GM12878 (cell line): ENCODE measurements around the gene DHCR24. TPM values are rescaled to one million over a fixed set of nuclear protein-coding genes. Genes with fewer than 3 reads are reported as not detected.

Experiments
- ATAC-seq: fragments of 200-7000 bp; cut with Tn5 transposase; 3 replicates; pipeline ENCODE4 v1.9.1; 2020; ENCODE audit warnings: mild to moderate bottlenecking, moderate library complexity
- BruUV-seq: library from RNA; stranded (reverse); fragments of 400-500 nt; replicated peaks from 2 replicates; lab custom pipeline; 2021; lab: Mats Ljungman, UMichigan
- CTCF ChIA-PET: fragments of 300-600 bp; sonication (Branson Sonifier 250); formaldehyde crosslinking; extraction: SDS; loops from one replicate; lab custom pipeline; 2021; ENCODE audit warnings: inconsistent platforms; lab: Yijun Ruan, JAX
- POLR2A ChIA-PET: fragments of 350-600 bp; formaldehyde crosslinking; extraction: SDS; loops from one replicate; lab custom pipeline; 2021; ENCODE audit warnings: inconsistent platforms; lab: Charles Lee
- RAD21 ChIA-PET: fragments of 300-600 bp; sonication (Branson Sonifier 250); formaldehyde crosslinking; loops from one replicate; lab custom pipeline; 2023; ENCODE audit warnings: antibody characterized with exemption; ENCODE audit not compliant: unreplicated experiment; lab: Charles Lee
- SMC1A ChIA-PET: fragments of 300-600 bp; sonication (Branson Sonifier 250); formaldehyde crosslinking; loops from one replicate; lab custom pipeline; 2023; ENCODE audit not compliant: unreplicated experiment, uncharacterized antibody; lab: Charles Lee
- DNase-seq: peaks from one replicate; pipeline ENCODE4 v3.0.0-alpha.2; 2011; ENCODE audit warnings: low read depth, low spot score
- FAIRE-seq: peaks from 3 replicates; lab custom pipeline; 2011; peaks lifted over from hg19 to GRCh38; lab: Jason Lieb, UNC
- H2AFZ ChIP-seq: 2 replicates; pipeline ENCODE4 v1.6.0; 2011; ENCODE audit warnings: low read depth, low read length, control low read depth; ENCODE audit not compliant: control insufficient read depth
- H3K27ac ChIP-seq: 2 replicates; pipeline ENCODE4 v1.5.1; 2011; ENCODE audit warnings: control low read depth; ENCODE audit not compliant: control insufficient read depth, insufficient read depth
- H3K27me3 ChIP-seq, 2 experiments: replicated peaks in 1 of 2; 2 replicates each; pipeline versions ENCODE4 v1.6.0 to v1.6.1; 2011; ENCODE audit warnings: low read length in 1 of 2; ENCODE audit not compliant: control insufficient read depth in 2 of 2, insufficient read depth in 2 of 2
- H3K36me3 ChIP-seq, 2 experiments: 2 replicates each; pipeline ENCODE4 v1.5.1; 2011; ENCODE audit warnings: low read length in 1 of 2; ENCODE audit not compliant: control insufficient read depth in 2 of 2, insufficient read depth in 2 of 2
- H3K4me1 ChIP-seq: 2 replicates; pipeline ENCODE4 v1.6.1; 2011; ENCODE audit warnings: mild to moderate bottlenecking, low read length, moderate library complexity, mixed read lengths; ENCODE audit not compliant: control insufficient read depth, insufficient read depth
- H3K4me2 ChIP-seq: 2 replicates; pipeline ENCODE4 v1.6.0; 2011; ENCODE audit warnings: control low read depth; ENCODE audit not compliant: control insufficient read depth, insufficient read depth
- H3K4me3 ChIP-seq: fragments of 200-600 bp; sonication (generic); 2 replicates; pipeline ENCODE4 v1.5.1; 2016
- H3K79me2 ChIP-seq: 2 replicates; pipeline ENCODE4 v1.6.0; 2011; ENCODE audit warnings: low read length; ENCODE audit not compliant: control insufficient read depth, insufficient read depth
- H3K9ac ChIP-seq: 2 replicates; pipeline ENCODE4 v1.8.0; 2011; ENCODE audit warnings: low read length, control low read depth, mixed read lengths; ENCODE audit not compliant: control insufficient read depth, insufficient read depth
- H3K9me3 ChIP-seq: replicated peaks from 3 replicates; pipeline ENCODE4 v1.5.1; 2011; ENCODE audit warnings: mild to moderate bottlenecking, low read length; ENCODE audit not compliant: control insufficient read depth, insufficient read depth
- H4K20me1 ChIP-seq: 2 replicates; pipeline ENCODE4 v1.6.0; 2011; ENCODE audit not compliant: control insufficient read depth, insufficient read depth
- BACH1 ChIP-seq: fragments of 450-650 bp; IDR thresholded peaks from 2 replicates; pipeline ENCODE4 v1.6.1; 2017; ENCODE audit warnings: mild to moderate bottlenecking, borderline replicate concordance
- IRF4 ChIP-seq: IDR thresholded peaks from 2 replicates; pipeline ENCODE4 v1.6.1; 2011; ENCODE audit warnings: low read depth, low read length
- MTA3 ChIP-seq: IDR thresholded peaks from 2 replicates; pipeline ENCODE4 v1.6.1; 2012; ENCODE audit warnings: low read length, inconsistent platforms, borderline replicate concordance
- MXI1 ChIP-seq: fragments of 150-350 bp; IDR thresholded peaks from 2 replicates; pipeline ENCODE4 v1.6.1; 2011; ENCODE audit warnings: low read depth, mild to moderate bottlenecking, inconsistent platforms, low read length, improper control_type of control experiment
- TARDBP ChIP-seq: IDR thresholded peaks from 2 replicates; pipeline ENCODE4 v1.6.1; 2016; ENCODE audit warnings: borderline replicate concordance
- WGBS: methylation state at CpG from one replicate; pipeline ENCODE4 v1.1.6; 2016; ENCODE audit warnings: low lambda C conversion rate; ENCODE audit not compliant: insufficient replicate concordance, insufficient coverage; ENCODE audit errors: missing lambda C conversion rate; 5-methylcytosine and 5-hydroxymethylcytosine counted together
- in situ Hi-C: fragments of 300-500 bp; cut with MboI; formaldehyde crosslinking; loops from 9 replicates; pipeline ENCODE4 v1.14.3; 2018; ENCODE audit warnings: mixed read lengths
- intact Hi-C: fragments of 100-400 bp; cut with micrococcal nuclease; formaldehyde crosslinking; loops from one replicate; pipeline ENCODE4 v1.14.2; 2022; ENCODE audit not compliant: unreplicated experiment
- polyA plus RNA-seq, 11 experiments: library from polyadenylated mRNA; depleted of rRNA in 4 of 11; unstranded in 6 of 11; stranded (reverse) in 5 of 11; fragments of >200 nt; fragmentation: Nextera tagmentation in 4 of 11; fragmentation: Illumina TruSeq in 1 of 11; extraction: Ambion mirVana in 4 of 11; extraction: Trizol in 1 of 11; gene quantifications; 1 replicate in 1 of 11; 2 replicates in 10 of 11; pipeline versions ENCODE4 v1.2.1 to v1.2.3, GENCODE V29; 2011 to 2016; ENCODE audit warnings: inconsistent platforms in 2 of 11, missing spikeins in 2 of 11, low read depth in 1 of 11
- total RNA-seq, 4 experiments: library from RNA; depleted of rRNA in 3 of 4; stranded (reverse); fragments of >200 nt in 3 of 4; fragmentation: Illumina TruSeq in 1 of 4; extraction: Trizol in 1 of 4; gene quantifications; 2 replicates each; pipeline versions ENCODE4 v1.2.1 to v1.2.3, GENCODE V29; 2013 to 2021
- TF ChIP-seq, protein P1 (sequence below): IDR thresholded peaks from 2 replicates; pipeline ENCODE4 v1.6.1; 2011; ENCODE audit warnings: borderline replicate concordance, low read depth, mild to moderate bottlenecking, moderate library complexity, low read length; ENCODE audit not compliant: insufficient read depth, poor library complexity, severe bottlenecking
- TF ChIP-seq, protein P2 (sequence below): IDR thresholded peaks from 2 replicates; pipeline ENCODE4 v1.6.1; 2011; ENCODE audit warnings: low read depth, mild to moderate bottlenecking, low read length, moderate library complexity, borderline replicate concordance; ENCODE audit errors: extremely low read depth
- TF ChIP-seq, protein P3 (sequence below): fragments of 450-650 bp; IDR thresholded peaks from 2 replicates; pipeline ENCODE4 v1.6.1; 2018; ENCODE audit warnings: mild to moderate bottlenecking, low read depth, moderate library complexity; ENCODE audit not compliant: partially characterized antibody
- TF ChIP-seq, protein P4 (sequence below): fragments of 450-650 bp; IDR thresholded peaks from 2 replicates; pipeline ENCODE4 v1.6.1; 2017; ENCODE audit warnings: low read depth, mild to moderate bottlenecking, moderate library complexity

DHCR24 gene
- total and polyA plus RNA-seq, 10 of the 15 experiments (the other 5 are each of a cell fraction or from before 2014, with no cell fraction given), result 23.3 to 169 (median 120) TPM

DNA sequence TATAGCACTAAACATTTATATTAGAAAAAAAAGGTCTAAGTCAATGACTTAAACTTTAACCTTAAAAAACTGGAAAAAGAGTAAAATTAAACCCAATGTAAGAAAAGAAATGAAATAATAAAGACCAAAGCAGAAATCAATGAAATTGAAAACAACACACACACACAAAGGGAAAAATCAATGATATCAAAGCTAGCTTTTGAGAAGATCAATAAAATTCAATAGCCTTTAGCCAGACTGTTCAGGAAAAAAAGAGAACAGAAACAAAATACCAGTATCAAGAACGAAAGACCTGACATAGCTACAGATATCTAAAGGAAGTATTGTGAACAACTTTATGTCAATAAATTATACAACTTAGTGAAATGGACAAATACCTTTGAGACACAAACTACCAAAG, 7.1 kb downstream of the DHCR24 start:
- CTCF ChIA-PET, result interaction anchor here (1.0 to 2.2 kb wide), 3 partner anchors 8 to 124 kb away, joined by 3 to 9 read pairs (median 7); no protein-coding TSS in a partner anchor
- Histone ChIP-seq H3K4me1 (peaks cover 4% of the 10 kb centered on the region), H3K27ac (no peak overlapping the region), H2AFZ (no peak overlapping the region), H3K27me3 (no peaks in the 10 kb centered on the region), H3K79me2 (peaks cover 62% of the 10 kb centered on the region), H3K4me2 (no peak overlapping the region), H3K4me3 (no peak overlapping the region), H4K20me1 (peaks cover 6% of the 10 kb centered on the region; the same call in 1 of the 2 replicates), H3K9ac (no peak overlapping the region), H3K36me3 (peaks cover 12 to 28% of the 10 kb centered on the region in 2 experiments), H3K9me3 (peaks cover 1% of the 10 kb centered on the region; the same call in 1 of the 3 replicates)
- no peak for FAIRE-seq
- SMC1A ChIA-PET, result interaction anchor here (0.7 to 1.2 kb wide), 2 partner anchors 15 to 23 kb away, joined by 3 to 4 read pairs; no protein-coding TSS in a partner anchor
- in situ Hi-C loops (no loop called here), intact Hi-C loops (no loop called here)
- no peak for DNase-seq
- TF ChIP-seq MXI1, result no peak
- WGBS, result 5% methylated on average over 1 of the region's 1 CpG
- RAD21 ChIA-PET, result interaction anchor here (1.7 kb wide), 1 partner anchor 9 kb away, joined by 5 read pairs; no protein-coding TSS in a partner anchor
- 0 out of 3 replicates have a peak, but pooled peaks have one; percentile 10 for ATAC-seq
- BruUV-seq, result no TSS peak
- POLR2A ChIA-PET, result interaction anchor here (0.7 to 1.2 kb wide), 2 partner anchors 8 to 21 kb away, joined by 3 read pairs; no protein-coding TSS in a partner anchor

DNA sequence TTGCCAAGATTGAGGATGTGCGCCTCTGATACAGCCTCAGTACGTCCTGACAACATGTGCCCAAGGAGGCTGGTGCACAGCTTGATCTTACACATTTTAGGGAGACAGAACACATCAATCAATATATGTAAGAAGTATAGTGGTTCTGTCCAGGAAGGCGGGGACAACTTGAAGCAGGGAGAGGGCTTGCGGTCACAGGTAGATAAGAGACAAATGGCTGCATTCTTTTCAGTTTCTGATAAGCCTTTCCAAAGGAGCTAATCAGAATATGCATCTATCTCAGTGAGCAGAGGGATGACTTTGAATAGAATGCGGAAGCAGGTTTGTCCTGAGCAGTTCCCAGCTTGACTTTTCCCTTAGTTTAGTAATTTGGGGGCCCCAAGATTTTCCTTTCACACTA, 10.2 kb downstream of the DHCR24 start:
- in situ Hi-C loops (no loop called here), intact Hi-C loops (no loop called here)
- Histone ChIP-seq H3K36me3 (peaks cover 27 to 31% of the 10 kb centered on the region in 2 experiments), H3K27me3 (no peaks in the 10 kb centered on the region), H3K4me1 (no peaks in the 10 kb centered on the region), H4K20me1 (no peaks in the 10 kb centered on the region), H3K79me2 (peaks cover 34% of the 10 kb centered on the region), H3K4me3 (no peak overlapping the region), H3K4me2 (no peak overlapping the region), H3K9me3 (peaks cover 1% of the 10 kb centered on the region; the same call in 1 of the 3 replicates), H2AFZ (no peak overlapping the region), H3K27ac (no peak overlapping the region), H3K9ac (no peak overlapping the region)
- no TSS peak for BruUV-seq
- ChIA-PET CTCF (no interaction called here), POLR2A (no interaction called here), RAD21 (no interaction called here), SMC1A (interaction anchor here (0.9 kb wide), 1 partner anchor 110 kb away, joined by 3 read pairs; no protein-coding TSS in a partner anchor)
- 96% methylated on average over 5 of the region's 5 CpGs for WGBS
- DNase-seq (no peak), ATAC-seq (no peak), FAIRE-seq (peak; percentile 41)
- TF ChIP-seq, protein P1, sequence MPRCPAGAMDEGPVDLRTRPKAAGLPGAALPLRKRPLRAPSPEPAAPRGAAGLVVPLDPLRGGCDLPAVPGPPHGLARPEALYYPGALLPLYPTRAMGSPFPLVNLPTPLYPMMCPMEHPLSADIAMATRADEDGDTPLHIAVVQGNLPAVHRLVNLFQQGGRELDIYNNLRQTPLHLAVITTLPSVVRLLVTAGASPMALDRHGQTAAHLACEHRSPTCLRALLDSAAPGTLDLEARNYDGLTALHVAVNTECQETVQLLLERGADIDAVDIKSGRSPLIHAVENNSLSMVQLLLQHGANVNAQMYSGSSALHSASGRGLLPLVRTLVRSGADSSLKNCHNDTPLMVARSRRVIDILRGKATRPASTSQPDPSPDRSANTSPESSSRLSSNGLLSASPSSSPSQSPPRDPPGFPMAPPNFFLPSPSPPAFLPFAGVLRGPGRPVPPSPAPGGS, result no peak
- no peak for TF ChIP-seq IRF4
- TF ChIP-seq TARDBP, result no peak
- no peak for TF ChIP-seq BACH1
- no peak for TF ChIP-seq MTA3
- TF ChIP-seq, protein P2, sequence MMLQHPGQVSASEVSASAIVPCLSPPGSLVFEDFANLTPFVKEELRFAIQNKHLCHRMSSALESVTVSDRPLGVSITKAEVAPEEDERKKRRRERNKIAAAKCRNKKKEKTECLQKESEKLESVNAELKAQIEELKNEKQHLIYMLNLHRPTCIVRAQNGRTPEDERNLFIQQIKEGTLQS, result no peak
- TF ChIP-seq, protein P3, sequence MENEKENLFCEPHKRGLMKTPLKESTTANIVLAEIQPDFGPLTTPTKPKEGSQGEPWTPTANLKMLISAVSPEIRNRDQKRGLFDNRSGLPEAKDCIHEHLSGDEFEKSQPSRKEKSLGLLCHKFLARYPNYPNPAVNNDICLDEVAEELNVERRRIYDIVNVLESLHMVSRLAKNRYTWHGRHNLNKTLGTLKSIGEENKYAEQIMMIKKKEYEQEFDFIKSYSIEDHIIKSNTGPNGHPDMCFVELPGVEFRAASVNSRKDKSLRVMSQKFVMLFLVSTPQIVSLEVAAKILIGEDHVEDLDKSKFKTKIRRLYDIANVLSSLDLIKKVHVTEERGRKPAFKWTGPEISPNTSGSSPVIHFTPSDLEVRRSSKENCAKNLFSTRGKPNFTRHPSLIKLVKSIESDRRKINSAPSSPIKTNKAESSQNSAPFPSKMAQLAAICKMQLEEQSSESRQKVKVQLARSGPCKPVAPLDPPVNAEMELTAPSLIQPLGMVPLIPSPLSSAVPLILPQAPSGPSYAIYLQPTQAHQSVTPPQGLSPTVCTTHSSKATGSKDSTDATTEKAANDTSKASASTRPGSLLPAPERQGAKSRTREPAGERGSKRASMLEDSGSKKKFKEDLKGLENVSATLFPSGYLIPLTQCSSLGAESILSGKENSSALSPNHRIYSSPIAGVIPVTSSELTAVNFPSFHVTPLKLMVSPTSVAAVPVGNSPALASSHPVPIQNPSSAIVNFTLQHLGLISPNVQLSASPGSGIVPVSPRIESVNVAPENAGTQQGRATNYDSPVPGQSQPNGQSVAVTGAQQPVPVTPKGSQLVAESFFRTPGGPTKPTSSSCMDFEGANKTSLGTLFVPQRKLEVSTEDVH, result no peak
- TF ChIP-seq, protein P4, sequence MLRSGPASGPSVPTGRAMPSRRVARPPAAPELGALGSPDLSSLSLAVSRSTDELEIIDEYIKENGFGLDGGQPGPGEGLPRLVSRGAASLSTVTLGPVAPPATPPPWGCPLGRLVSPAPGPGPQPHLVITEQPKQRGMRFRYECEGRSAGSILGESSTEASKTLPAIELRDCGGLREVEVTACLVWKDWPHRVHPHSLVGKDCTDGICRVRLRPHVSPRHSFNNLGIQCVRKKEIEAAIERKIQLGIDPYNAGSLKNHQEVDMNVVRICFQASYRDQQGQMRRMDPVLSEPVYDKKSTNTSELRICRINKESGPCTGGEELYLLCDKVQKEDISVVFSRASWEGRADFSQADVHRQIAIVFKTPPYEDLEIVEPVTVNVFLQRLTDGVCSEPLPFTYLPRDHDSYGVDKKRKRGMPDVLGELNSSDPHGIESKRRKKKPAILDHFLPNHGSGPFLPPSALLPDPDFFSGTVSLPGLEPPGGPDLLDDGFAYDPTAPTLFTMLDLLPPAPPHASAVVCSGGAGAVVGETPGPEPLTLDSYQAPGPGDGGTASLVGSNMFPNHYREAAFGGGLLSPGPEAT, result no peak
